ENCODE data around the gene C10orf143. TPM values are rescaled to one million over a fixed set of nuclear protein-coding genes. Genes with fewer than 3 reads are reported as not detected.
"Not testable (repeated sequence)": the region's sequence is repeated elsewhere in the genome, so short reads cannot be mapped to it uniquely, and the experiment has no call there.

Gene C10orf143
- total RNA-seq, 4 donors from 2014 or later: 1.6 to 5.8 (median 3.7) TPM; not detected in 1

DNA sequence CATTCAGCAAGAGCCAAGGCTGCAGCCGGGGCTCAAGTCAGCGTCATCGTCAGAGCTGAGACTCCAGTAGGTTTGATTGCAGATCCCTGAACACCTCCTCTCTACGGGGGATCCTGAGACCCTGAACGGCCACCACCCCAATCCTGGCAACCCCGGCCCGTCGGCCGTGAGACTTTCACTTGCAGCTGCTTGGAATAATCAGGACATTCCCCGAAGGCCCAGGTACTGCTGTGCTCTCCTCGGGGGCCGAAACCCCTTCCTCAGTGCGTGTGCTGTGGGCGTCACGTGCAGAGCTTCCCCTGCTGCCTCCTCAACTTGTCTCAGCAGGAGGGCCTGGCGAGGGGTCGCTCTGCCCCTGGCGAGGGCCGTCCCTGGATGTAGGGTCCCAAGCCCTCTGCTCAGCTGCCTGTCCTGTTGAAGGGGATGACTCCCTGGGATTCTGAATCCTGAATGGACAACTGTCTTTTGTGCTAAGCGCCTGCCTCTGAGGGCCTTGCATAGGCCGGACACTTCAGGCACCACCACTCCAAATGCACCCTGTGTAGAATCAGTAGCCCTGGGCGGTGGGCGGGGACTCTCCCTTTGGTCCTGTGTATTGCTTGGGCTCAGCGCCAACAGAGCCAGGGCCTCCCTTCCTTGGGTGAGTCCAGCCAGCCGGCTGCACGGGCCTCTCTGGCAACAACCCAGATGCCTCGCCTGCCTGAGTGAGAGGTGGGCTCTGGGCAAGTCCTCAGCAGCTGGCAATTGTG lies 82.7 kb downstream of the C10orf143 start:
- DNase-seq: peak in 1 of 3 donors; percentile 44
- no peak overlapping the region for H3K27ac ChIP-seq

DNA sequence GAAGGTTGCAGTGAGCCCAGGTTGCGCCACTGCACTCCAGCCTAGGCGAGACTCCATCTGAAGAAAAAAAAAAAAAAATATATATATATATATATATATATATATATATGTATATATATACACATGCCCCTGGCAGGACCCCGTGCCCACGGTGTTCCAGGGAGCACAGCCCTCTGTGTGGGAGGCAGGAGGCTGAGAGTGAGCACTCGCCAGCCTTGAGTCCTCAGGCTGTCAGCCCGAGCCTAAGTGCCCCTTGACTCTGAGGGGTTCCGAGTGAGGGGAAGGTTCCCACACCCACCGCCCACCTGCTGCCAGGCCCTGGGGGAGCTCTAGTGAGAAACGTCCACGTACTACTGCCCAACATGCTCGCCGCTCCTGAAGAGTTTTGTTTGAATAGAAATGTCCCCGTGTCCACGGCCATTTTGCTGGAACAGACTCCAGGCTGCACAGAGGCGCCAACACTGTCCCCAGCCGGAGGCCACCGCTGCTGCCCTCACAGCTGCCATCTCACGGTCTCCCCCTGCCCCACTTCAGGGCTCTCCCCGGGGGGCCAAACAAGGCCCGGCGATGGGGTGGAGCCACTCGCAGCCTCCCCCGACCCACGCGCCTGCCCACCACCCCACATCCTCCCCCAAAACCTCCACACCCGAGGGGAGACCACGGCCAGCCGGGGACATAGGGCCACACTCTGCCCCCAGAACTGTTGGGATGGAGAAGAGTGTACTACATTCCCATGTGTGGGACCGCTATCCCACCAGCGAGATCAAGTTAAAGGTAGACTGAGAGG lies 83.8 kb downstream of the C10orf143 start:
- Histone ChIP-seq H3K36me3 (no peaks in the 10 kb centered on the region), H3K27me3 (no peaks in the 10 kb centered on the region), H3K4me3 (no peak overlapping the region), H3K27ac (no peak overlapping the region), H3K4me1 (no peaks in the 10 kb centered on the region), H3K9me3 (no peaks in the 10 kb centered on the region)
- DNase-seq: no peak
- TF ChIP-seq POLR2A (IDR thresholded peaks at IDR 0.05): no peak
- TF ChIP-seq, protein P1, sequence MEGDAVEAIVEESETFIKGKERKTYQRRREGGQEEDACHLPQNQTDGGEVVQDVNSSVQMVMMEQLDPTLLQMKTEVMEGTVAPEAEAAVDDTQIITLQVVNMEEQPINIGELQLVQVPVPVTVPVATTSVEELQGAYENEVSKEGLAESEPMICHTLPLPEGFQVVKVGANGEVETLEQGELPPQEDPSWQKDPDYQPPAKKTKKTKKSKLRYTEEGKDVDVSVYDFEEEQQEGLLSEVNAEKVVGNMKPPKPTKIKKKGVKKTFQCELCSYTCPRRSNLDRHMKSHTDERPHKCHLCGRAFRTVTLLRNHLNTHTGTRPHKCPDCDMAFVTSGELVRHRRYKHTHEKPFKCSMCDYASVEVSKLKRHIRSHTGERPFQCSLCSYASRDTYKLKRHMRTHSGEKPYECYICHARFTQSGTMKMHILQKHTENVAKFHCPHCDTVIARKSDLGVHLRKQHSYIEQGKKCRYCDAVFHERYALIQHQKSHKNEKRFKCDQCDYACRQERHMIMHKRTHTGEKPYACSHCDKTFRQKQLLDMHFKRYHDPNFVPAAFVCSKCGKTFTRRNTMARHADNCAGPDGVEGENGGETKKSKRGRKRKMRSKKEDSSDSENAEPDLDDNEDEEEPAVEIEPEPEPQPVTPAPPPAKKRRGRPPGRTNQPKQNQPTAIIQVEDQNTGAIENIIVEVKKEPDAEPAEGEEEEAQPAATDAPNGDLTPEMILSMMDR (IDR thresholded peaks at IDR 0.05): no peak

More for the DNA sequence above, 82.7 kb downstream of the C10orf143 start:
- Histone ChIP-seq H3K36me3 (no peaks in the 10 kb centered on the region), H3K9me3 (no peaks in the 10 kb centered on the region), H3K4me3 (no peak overlapping the region), H3K4me1 (no peaks in the 10 kb centered on the region), H3K27me3 (no peaks in the 10 kb centered on the region)
- TF ChIP-seq, protein P1 (IDR thresholded peaks at IDR 0.05): no peak
- TF ChIP-seq POLR2A (IDR thresholded peaks at IDR 0.05): no peak

DNA sequence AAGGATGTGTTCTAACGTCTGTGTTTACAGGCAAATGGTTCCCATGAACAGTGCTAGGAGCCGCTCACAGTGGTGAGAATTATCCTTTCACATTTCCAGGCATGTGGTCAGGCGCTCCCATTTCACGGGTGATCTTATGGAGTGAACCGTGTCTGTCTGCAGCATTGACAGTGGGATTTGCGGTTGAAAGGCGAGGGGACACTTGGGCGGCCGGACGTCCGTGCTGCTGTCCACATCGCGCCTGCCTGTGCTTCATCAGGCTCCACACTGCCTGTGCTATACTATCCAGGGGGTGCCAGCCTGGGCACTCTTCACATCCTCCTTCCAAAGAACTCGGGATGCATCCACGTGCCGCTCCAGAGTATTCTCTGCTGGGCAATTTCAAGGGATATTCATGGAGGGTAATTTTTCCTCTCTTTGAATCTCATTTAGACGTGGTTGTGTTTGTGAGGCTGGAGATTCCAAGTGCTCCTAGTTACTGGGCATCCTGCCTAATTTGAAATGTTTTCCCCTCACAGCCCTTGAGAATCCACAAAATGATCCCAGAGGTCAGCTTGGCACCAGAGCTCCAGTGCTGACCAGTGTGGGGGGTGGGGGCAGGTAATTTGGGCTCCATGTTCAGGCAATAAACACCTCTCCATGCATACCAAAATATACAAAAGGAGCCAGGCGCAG lies 84.7 kb downstream of the C10orf143 start:
- Histone ChIP-seq H3K27me3 (no peaks in the 10 kb centered on the region), H3K27ac (no peak overlapping the region), H3K9me3 (no peaks in the 10 kb centered on the region), H3K4me3 (no peak overlapping the region), H3K4me1 (no peaks in the 10 kb centered on the region), H3K36me3 (no peaks in the 10 kb centered on the region)
- DNase-seq: no peak
- TF ChIP-seq, protein P1 (IDR thresholded peaks at IDR 0.05): no peak
- no peak for TF ChIP-seq POLR2A (IDR thresholded peaks at IDR 0.05)

DNA sequence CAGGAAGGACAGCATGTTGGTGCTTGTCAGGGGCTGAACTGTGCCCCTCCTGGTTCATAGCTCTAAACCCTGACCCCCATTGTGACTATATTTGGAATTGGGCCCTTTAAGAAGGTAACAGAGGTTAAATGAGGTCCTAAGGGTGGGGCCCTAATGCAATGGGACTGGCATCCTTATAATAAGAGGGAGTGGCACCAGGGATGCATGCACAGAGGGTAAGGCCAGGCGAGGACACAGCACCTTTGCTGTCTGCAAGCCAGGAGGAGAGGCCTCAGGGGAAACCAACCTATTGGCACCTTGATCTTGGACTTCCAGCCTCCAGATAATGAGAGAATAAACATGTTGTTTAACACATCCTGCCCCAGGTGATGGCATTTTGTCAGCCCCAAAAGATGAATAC lies 85.3 kb downstream of the C10orf143 start:
- H3K27ac ChIP-seq: no peak overlapping the region

DNA sequence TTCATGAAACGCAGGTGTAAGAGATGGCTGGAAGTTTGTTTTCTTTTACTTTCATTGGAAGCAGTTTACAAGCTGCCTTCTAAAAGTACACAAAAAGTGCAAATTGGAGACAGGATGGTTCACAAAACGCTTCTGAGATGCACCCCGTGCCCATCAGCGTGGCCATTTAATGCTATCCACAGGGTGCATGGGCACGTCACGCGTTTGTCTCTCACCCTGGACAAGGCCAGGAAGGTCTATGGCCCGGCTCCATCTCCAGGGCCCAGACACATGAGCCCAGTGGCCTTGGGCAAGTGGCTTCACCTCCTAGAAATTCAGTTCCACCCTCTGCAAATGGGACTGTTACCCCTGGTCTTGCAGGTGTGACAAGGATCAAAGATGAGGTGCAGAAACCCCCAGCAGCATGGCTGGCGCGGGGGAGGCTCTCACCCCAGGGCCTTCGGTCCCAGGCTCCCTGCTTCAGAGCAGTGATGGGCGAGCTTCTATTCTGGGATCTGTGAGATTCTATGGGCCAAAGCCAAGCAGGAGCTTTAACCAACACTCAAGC lies 85.8 kb downstream of the C10orf143 start:
- DNase-seq: no peak
- H3K27ac ChIP-seq: no peak overlapping the region
- H3K9me3 ChIP-seq: no peaks in the 10 kb centered on the region
- H3K4me3 ChIP-seq: no peak overlapping the region
- no peaks in the 10 kb centered on the region for H3K4me1 ChIP-seq
- no peaks in the 10 kb centered on the region for H3K27me3 ChIP-seq
- H3K36me3 ChIP-seq: no peaks in the 10 kb centered on the region
- no peak for TF ChIP-seq POLR2A (IDR thresholded peaks at IDR 0.05)
- TF ChIP-seq, protein P1 (IDR thresholded peaks at IDR 0.05): no peak

More for the DNA sequence above, 85.3 kb downstream of the C10orf143 start:
- Histone ChIP-seq H3K27me3 (no peaks in the 10 kb centered on the region), H3K4me1 (no peaks in the 10 kb centered on the region), H3K36me3 (no peaks in the 10 kb centered on the region), H3K4me3 (no peak overlapping the region), H3K9me3 (no peaks in the 10 kb centered on the region)
- DNase-seq: no peak
- TF ChIP-seq, protein P1 (IDR thresholded peaks at IDR 0.05): no peak
- TF ChIP-seq POLR2A (IDR thresholded peaks at IDR 0.05): no peak

DNA sequence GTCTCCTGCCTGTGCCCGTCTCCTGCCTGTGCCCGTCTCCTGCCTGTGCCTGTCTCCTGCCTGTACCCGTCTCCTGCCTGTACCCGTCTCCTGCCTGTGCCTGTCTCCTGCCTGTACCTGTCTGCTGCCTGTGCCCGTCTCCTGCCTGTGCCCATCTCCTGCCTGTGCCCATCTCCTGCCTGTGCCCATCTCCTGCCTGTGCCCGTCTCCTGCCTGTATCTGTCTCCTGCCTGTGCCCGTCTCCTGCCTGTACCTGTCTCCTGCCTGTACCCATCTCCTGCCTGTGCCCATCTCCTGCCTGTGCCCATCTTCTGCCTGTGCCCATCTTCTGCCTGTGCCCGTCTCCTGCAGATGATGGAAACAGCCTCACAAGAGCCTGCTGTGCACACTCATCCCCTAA lies 86.3 kb downstream of the C10orf143 start:
- H3K4me1 ChIP-seq, H3K4me3 ChIP-seq, H3K27me3 ChIP-seq, H3K36me3 ChIP-seq, H3K9me3 ChIP-seq, H3K27ac ChIP-seq: not testable (repeated sequence)
- DNase-seq: peak in 1 of 3 donors; percentile 11

All from Peyer's patch (tissue), 4 donors.